SH-SY5Y (cell line): ENCODE results near the gene CCR5AS.

Source experiments
- GATA2 ChIP-seq: IDR thresholded peaks from 2 replicates; pipeline ENCODE4 v1.6.1; 2011; ENCODE audit warnings: mild to moderate bottlenecking, low read depth, low read length
- GATA3 ChIP-seq: IDR thresholded peaks from 2 replicates; pipeline ENCODE4 v1.6.1; 2011; ENCODE audit warnings: low read depth, mild to moderate bottlenecking, low read length, moderate library complexity

GRCh38 chr3:46316206-46316605 is 90.7 kb downstream of the CCR5AS start:
- no peak for TF ChIP-seq GATA3
- no peak for TF ChIP-seq GATA2
